GM18907 (cell line): ENCODE results near the gene THRAP3.
"Not testable (repeated sequence)": the region's sequence is repeated elsewhere in the genome, so short reads cannot be mapped to it uniquely, and the experiment has no call there.

Experiments
- ATAC-seq: cut with Tn5 transposase; IDR thresholded peaks from one replicate; pipeline ENCODE4 v1.9.1; 2021; ENCODE audit warnings: mild to moderate bottlenecking, moderate library complexity; ENCODE audit not compliant: unreplicated experiment

Gene THRAP3

DNA sequence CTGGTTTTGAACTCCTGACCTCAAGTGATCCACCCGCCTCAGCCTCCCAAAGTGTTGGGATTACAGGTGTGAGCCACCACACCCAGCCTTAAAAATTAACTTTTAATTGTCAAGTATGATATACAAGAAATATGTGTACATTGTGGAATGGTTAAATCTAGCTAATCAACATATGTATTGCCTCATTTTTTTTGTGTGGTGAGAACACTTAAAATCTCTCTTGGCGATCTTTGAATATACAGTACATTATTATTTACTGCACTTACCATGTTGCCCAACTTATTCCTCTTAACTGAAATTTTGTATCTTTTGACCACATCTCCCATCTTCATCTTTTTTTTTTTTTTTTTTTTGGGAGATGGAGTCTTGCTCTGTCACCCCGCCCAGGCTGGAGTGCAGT lies 23.3 kb downstream of the THRAP3 start:
- no peak for ATAC-seq

DNA sequence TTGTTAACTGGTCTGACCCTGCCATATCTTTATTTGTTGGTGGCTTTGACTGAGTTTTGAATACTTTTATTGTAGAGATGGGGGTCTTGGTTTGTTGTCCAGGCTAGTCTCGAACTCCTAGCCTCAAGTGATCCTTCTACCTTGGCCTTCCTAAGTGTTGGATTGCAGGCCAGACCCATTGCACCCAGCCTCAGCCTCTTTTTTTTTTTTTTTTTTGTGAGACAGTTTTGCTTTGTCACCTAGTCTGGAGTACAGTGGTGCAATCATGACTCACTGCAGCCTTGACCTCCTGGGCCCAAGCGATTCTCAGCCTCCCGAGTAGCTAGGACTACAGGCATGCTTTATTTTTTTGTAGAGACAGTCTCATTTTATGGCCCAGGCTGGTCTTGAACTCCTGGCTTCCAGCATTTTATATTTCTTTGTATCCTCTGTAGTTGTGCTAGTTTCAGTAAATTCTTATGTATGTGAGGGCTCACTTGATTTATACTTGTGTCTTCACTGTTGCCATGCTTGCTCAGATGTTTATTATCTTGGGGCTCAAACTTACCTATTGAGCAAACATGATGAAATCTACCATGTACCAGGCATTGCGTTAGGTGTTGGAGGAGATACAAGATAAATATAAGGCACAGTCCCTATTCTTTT lies 24.1 kb downstream of the THRAP3 start:
- ATAC-seq = no peak

- ATAC-seq = no peak
Measured at GRCh38 chr1:36251794-36252481, 27.7 kb downstream of the THRAP3 start.

DNA sequence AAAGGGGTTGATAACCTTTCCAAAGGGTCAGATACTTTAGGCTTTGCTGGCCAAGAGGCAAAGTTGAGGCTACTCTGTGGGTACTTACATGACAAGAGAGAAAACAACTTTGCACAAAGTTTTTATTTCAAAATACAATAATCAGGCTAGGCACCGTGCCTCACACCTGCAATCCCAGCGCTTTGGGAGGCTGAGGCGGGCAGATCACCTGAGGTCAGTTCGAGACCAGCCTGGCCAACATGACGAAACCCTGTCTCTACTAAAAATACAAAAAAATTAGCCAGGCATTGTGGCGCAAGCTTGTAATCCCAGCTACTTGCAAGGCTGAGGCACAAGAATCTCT lies 28.2 kb downstream of the THRAP3 start:
- not testable (repeated sequence) for ATAC-seq

GRCh38 chr1:36253161-36253862 lies 29.1 kb downstream of the THRAP3 start:
- no peak for ATAC-seq

DNA sequence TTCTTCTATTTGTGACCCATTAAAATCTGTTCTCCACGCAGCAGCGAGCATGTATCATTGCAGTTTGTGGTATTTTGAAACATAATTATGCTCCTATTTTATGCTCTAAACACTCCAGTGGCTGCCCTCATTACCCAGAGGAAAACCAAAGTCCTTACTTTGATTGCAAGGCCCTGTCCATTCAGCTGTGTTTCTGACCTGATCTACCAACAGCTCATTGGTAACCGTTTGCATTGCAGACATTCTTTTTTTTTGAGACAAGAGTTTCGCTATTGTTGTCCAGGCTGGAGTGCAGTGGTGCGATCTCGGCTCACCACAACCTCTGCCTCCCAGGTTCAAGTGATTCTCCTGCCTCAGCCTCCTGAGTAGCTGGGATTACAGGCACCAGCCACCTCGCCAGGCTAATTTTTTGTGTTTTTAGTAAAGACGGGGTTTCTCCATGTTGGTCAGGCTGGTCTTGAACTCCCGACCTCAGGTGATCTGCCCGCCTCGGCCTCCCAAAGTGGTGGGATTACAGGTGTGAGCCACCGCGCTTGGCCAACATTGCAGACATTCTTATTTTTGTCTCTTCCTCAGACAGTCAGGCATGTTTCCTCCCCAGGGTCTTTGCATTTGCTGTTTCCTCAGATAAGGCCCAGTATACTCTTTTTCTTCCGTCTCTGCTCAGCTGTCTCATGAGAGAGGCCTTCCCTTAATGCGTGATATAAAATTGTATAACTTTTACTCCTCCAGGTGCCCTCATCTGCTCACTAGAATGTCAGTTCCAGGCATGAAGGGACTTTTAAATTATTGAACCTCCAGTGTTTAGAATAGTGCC lies 32.5 kb downstream of the THRAP3 start:
- ATAC-seq = no peak

- ATAC-seq = no peak
Measured at GRCh38 chr1:36257375-36257767, 33.1 kb downstream of the THRAP3 start.

DNA sequence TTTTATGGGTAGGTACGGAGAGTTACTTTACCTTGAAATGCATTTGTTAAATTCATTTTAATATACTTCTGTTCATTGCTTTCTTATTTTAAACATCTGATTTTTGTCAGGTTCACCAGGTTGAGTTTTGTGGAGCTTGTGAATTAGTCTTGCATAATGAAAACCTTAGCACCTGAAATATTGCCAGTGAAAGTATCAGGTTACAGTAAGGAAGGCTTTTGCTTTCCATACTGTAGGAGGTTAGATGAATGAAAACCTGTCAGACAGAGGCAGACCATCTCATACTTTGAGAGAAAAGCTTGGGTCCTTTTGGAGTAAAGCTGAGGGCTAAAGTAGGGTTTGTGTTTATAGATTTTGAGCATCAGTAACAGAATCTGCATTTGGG lies 34.7 kb downstream of the THRAP3 start:
- ATAC-seq = no peak

GRCh38 chr1:36268981-36269380 lies 44.7 kb downstream of the THRAP3 start:
- no peak for ATAC-seq

DNA sequence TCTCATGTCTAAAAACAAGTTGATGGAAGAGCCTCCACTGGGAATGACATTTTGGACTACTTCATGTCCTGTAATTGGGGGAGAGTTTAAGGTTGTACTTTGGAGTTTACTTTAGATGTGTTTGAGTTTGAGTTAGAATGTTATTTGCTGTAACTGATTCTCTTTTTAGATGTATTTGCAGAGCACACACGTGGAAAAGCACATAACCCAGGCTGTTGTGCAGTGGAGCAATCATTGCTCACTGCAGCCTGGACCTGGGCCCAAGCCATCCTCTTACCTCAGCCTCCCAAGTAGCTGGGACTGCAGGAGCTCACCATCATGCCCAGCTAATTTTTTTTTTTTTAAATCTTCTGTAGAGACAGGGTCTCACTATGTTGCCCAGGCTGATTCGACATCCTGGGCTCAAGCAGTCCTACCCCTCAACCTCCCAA lies 45.2 kb downstream of the THRAP3 start:
- no peak for ATAC-seq

- ATAC-seq = no peak
Measured at GRCh38 chr1:36273024-36273423, 48.8 kb downstream of the THRAP3 start.

GRCh38 chr1:36274201-36274600 lies 50.0 kb downstream of the THRAP3 start:
- ATAC-seq = no peak

DNA sequence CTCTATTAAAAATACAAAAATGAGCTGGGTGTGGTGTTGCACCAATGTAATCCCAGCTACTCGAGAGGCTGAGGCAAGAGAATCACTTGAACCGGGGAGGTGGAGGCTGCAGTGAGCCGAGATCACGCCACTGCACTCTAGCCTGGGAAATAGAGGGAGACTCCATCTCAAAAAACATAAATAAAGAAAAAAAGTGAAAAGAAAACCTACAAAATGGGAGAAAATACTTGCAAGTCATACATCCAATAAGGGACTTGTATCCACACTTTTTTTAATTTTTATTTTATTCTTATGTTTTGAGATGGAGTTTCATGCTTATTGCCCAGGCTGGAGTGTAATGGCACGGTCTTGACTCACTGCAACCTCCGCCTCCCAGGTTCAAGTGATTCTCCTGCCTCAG lies 52.4 kb downstream of the THRAP3 start:
- ATAC-seq = no peak

DNA sequence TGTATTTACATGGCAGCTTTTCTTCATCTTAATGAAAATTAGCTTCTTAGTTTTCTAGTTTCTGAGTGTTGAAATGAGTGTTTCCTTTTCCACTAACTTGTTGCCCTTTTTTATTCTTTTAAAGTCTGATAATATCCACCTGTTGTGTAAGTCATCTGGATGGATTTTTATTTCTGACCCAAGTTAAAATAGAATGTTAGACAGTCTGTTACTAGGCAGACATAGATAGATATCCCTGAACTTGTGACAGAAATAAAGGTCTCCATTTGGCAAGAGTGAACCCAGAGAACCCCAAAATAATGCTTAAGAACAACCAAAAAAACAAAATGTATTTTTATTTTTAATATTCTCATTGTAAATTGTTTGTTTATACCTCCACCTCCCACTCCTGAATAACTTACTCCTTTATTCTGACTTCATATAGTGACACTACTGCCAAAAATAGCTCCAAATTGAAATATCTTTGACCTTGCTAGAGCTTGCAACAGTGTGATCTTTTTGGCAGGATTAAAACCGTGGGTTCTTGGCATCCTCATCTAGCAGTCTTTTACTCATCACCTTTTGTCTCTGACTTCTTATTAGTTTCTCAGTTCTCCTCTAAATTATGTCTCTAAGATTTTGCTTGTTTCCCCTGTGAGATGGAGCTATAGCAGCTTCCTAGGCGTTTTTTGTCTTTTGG lies 55.0 kb downstream of the THRAP3 start:
- no peak for ATAC-seq

- ATAC-seq = no peak
Measured at GRCh38 chr1:36279789-36280296, 55.6 kb downstream of the THRAP3 start.

GRCh38 chr1:36284061-36284460 lies 59.8 kb downstream of the THRAP3 start:
- no peak for ATAC-seq

GRCh38 chr1:36284517-36284916 lies 60.3 kb downstream of the THRAP3 start:
- ATAC-seq = no peak

DNA sequence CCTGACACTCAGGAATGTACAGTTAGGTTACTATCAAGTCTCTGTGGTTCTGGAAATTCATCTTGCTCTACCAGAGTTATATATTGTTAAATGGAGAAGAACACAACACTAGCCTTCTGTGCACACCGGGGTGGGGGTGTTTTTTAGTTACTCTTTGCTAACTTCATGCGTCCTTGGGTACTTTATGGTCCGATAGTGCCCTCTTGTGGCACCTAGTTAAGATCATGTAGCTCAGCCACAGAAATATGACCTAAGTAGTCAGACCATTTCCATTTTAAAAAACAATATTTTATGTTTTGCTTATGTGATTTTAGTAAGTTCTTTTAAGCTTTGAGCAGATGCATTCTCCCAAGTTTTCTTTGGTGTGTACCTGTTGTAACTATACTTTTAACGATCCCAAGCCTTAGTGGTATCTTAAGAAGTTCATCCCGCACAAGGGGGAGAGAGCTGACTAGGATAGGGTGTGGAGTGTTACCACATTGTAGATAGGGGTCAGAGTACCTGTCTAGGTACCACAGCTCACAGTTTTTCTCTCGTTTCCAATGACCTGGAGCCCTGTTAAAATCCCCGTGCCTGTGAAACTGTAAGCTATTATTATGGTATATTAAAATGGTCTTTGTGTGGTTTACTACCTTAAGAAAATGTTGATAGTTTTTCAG lies 61.3 kb downstream of the THRAP3 start:
- no peak for ATAC-seq

DNA sequence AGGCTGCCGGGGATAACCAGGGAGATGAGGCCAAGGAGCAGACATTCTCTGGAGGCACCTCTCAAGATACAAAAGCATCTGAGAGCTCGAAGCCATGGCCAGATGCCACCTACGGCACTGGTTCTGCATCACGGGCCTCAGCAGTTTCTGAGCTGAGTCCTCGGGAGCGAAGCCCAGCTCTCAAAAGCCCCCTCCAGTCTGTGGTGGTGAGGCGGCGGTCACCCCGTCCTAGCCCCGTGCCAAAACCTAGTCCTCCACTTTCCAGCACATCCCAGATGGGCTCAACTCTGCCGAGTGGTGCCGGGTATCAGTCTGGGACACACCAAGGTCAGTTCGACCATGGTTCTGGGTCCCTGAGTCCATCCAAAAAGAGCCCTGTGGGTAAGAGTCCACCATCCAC lies 62.6 kb downstream of the THRAP3 start:
- ATAC-seq = no peak

DNA sequence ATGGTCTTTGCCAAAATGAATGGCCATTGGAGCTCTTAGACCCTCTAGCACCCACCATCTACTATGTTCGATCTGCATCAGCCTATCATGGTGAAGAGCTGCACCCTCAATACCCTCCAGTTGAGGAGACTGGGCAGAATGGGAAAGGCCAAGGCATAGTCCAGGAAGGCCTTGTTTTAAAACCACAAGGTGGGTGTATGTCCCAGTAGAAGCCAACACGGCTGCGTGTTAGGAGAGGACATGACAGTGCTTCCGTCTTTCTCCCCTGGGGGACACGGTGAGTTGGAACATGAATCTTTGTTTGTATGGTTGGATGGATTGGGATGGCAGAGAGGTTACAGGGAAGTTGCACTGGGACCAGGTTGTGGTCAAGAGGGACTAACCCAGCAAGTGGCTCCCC lies 63.4 kb downstream of the THRAP3 start:
- ATAC-seq = no peak
